ENCODE results near the gene AHSA1.

- TF ChIP-seq EP300 (IDR thresholded peaks at IDR 0.05) (no peak), CTCF (IDR thresholded peaks at IDR 0.05) (no peak)
These were observed 28.2 kb downstream of the AHSA1 start for GRCh38 chr14:77485901-77486678.

All from sigmoid colon (tissue), 4 donors.